GM23338 (cell line): Measurements from ENCODE around the gene RNF32. TPM values are rescaled to one million over a fixed set of nuclear protein-coding genes. Genes with fewer than 3 reads are reported as not detected.

Experiments
- ATAC-seq: fragments of 200-7000 bp; cut with Tn5 transposase; 3 replicates; pipeline ENCODE4 v1.9.1; 2020
- DNase-seq: peaks from one replicate; pipeline ENCODE4 v3.0.0-alpha.2; 2015; ENCODE audit warnings: low spot score
- H2AFZ ChIP-seq: fragments of 200-600 bp; sonication (generic); 2 replicates; pipeline ENCODE4 v1.8.0; 2016; ENCODE audit warnings: antibody characterized with exemption, mild to moderate bottlenecking, moderate library complexity
- H3F3A ChIP-seq: fragments of 200-600 bp; sonication (generic); replicated peaks from 2 replicates; pipeline ENCODE4 v1.8.0; 2017; ENCODE audit warnings: antibody characterized with exemption, mixed run types, low read depth
- H3K27ac ChIP-seq: fragments of 200-600 bp; sonication (generic); 2 replicates; pipeline ENCODE4 v1.6.1; 2016; ENCODE audit warnings: low read depth
- H3K27me3 ChIP-seq: fragments of 200-600 bp; sonication (generic); 2 replicates; pipeline ENCODE4 v1.8.0; 2016; ENCODE audit warnings: mild to moderate bottlenecking, mixed run types, moderate library complexity; ENCODE audit not compliant: insufficient read depth
- H3K36me3 ChIP-seq: fragments of 200-600 bp; sonication (generic); 2 replicates; pipeline ENCODE4 v1.8.0; 2016; ENCODE audit warnings: mild to moderate bottlenecking; ENCODE audit not compliant: insufficient read depth
- H3K4me1 ChIP-seq: fragments of 200-600 bp; sonication (generic); 2 replicates; pipeline ENCODE4 v1.8.0; 2016; ENCODE audit warnings: mild to moderate bottlenecking, moderate library complexity; ENCODE audit not compliant: insufficient read depth
- H3K4me2 ChIP-seq: fragments of 200-600 bp; sonication (generic); 2 replicates; pipeline ENCODE4 v1.7.1; 2017; ENCODE audit warnings: mixed run types
- H3K4me3 ChIP-seq: fragments of 200-600 bp; sonication (generic); 2 replicates; pipeline ENCODE4 v1.6.1; 2016; ENCODE audit warnings: mixed run types
- H3K79me2 ChIP-seq: fragments of 200-600 bp; sonication (generic); replicated peaks from 2 replicates; pipeline ENCODE4 v1.8.0; 2017; ENCODE audit warnings: mild to moderate bottlenecking; ENCODE audit not compliant: insufficient read depth
- H3K9me2 ChIP-seq: fragments of 200-600 bp; sonication (generic); 2 replicates; pipeline ENCODE4 v1.8.0; 2017; ENCODE audit not compliant: insufficient read depth
- H4K20me1 ChIP-seq: fragments of 200-600 bp; sonication (generic); replicated peaks from 2 replicates; pipeline ENCODE4 v1.8.0; 2017; ENCODE audit warnings: mild to moderate bottlenecking; ENCODE audit not compliant: insufficient read depth
- H3K27ac Mint-ChIP-seq: 2 replicates; pipeline ENCODE4 v1.8.0; 2020; ENCODE audit warnings: inconsistent platforms, mild to moderate bottlenecking, moderate library complexity, mixed read lengths
- H3K27me3 Mint-ChIP-seq: 3 replicates; pipeline ENCODE4 v1.8.0; 2022; ENCODE audit warnings: low read depth, mild to moderate bottlenecking, moderate library complexity, mixed read lengths, inconsistent platforms; ENCODE audit not compliant: insufficient read depth, poor library complexity
- H3K36me3 Mint-ChIP-seq: 3 replicates; pipeline ENCODE4 v1.8.0; 2021; ENCODE audit warnings: low read depth, mild to moderate bottlenecking, inconsistent platforms, moderate library complexity, mixed read lengths
- H3K4me1 Mint-ChIP-seq: 3 replicates; pipeline ENCODE4 v1.8.0; 2020; ENCODE audit warnings: mild to moderate bottlenecking, inconsistent platforms, mixed read lengths
- H3K4me3 Mint-ChIP-seq: 3 replicates; pipeline ENCODE4 v1.8.0; 2021; ENCODE audit warnings: moderate library complexity, mild to moderate bottlenecking, inconsistent platforms, mixed read lengths
- H3K9me3 Mint-ChIP-seq: 3 replicates; pipeline ENCODE4 v1.8.0; 2020; ENCODE audit warnings: moderate library complexity, mild to moderate bottlenecking, inconsistent platforms, mixed read lengths
- CREB1 ChIP-seq: fragments of 250-450 bp; sonication (Bioruptor Pico); IDR thresholded peaks from 2 replicates; pipeline ENCODE4 v1.5.0; 2020; ENCODE audit warnings: low read depth, mild to moderate bottlenecking, moderate library complexity
- CTCF ChIP-seq, 2 experiments: fragments of 200-600 bp in 1 of 2; sonication (generic) in 1 of 2; conservative IDR thresholded peaks; 2 replicates each; pipeline versions ENCODE4 v1.5.1 to v1.6.1; 2016 to 2017; ENCODE audit warnings: antibody characterized with exemption in 2 of 2, low read depth in 2 of 2, mild to moderate bottlenecking in 2 of 2, moderate library complexity in 1 of 2
- EZH2 ChIP-seq: fragments of 200-600 bp; sonication (generic); IDR thresholded peaks from one replicate; pipeline ENCODE4 v1.8.0; 2017; ENCODE audit warnings: antibody characterized with exemption, mild to moderate bottlenecking, low read depth; ENCODE audit not compliant: unreplicated experiment
- EZH2phosphoT487 ChIP-seq: fragments of 200-600 bp; sonication (generic); IDR thresholded peaks from one replicate; pipeline ENCODE4 v1.8.1; 2018; ENCODE audit warnings: antibody characterized with exemption; ENCODE audit not compliant: unreplicated experiment
- JUNB ChIP-seq: IDR thresholded peaks from one replicate; pipeline ENCODE4 v1.6.1; 2016; ENCODE audit warnings: antibody characterized with exemption; ENCODE audit not compliant: unreplicated experiment
- POLR2AphosphoS5 ChIP-seq: IDR thresholded peaks from 2 replicates; pipeline ENCODE4 v1.6.1; 2016; ENCODE audit warnings: antibody characterized with exemption, low read depth
- REST ChIP-seq: IDR thresholded peaks from one replicate; pipeline ENCODE4 v1.6.1; 2018; ENCODE audit warnings: antibody characterized with exemption; ENCODE audit not compliant: unreplicated experiment
- STAT1 ChIP-seq: IDR thresholded peaks from one replicate; pipeline ENCODE4 v1.6.1; 2016; ENCODE audit warnings: antibody characterized with exemption; ENCODE audit not compliant: unreplicated experiment
- ZNF114 ChIP-seq: fragments of 250-450 bp; sonication (Bioruptor Pico); IDR thresholded peaks from 2 replicates; pipeline ENCODE4 v1.5.0; 2020; ENCODE audit warnings: mild to moderate bottlenecking, moderate library complexity
- ZNF331 ChIP-seq: fragments of 250-450 bp; sonication (Bioruptor Pico); IDR thresholded peaks from 2 replicates; pipeline ENCODE4 v1.5.0; 2020; ENCODE audit warnings: low read depth, mild to moderate bottlenecking, moderate library complexity
- ZNF462 ChIP-seq: fragments of 250-450 bp; sonication (Bioruptor Pico); IDR thresholded peaks from 2 replicates; pipeline ENCODE4 v1.5.0; 2020; ENCODE audit warnings: mild to moderate bottlenecking, moderate library complexity
- polyA plus RNA-seq: library from polyadenylated mRNA; unstranded; fragments of >200 nt; fragmentation: Nextera tagmentation; extraction: Ambion mirVana; gene quantifications from 2 replicates; pipeline ENCODE4 v1.2.1, GENCODE V29; 2016
- total RNA-seq: library from RNA; depleted of rRNA; stranded (reverse); fragments of >200 nt; shearing (Covaris generic); gene quantifications from 2 replicates; pipeline ENCODE4 v1.2.3, GENCODE V29; 2014

The RNF32 gene
- total and polyA plus RNA-seq, 2 experiments from 2014 or later = 0.56 to 2.0 TPM

GRCh38 chr7:156661637-156662036 is 21.1 kb downstream of the RNF32 start:
- Mint-ChIP-seq H3K4me1 (peaks cover 28% of the 10 kb centered on the region), H3K27me3 (peaks cover 3% of the 10 kb centered on the region), H3K4me3 (no peak overlapping the region), H3K9me3 (no peaks in the 10 kb centered on the region), H3K36me3 (no peaks in the 10 kb centered on the region), H3K27ac (no peak overlapping the region)
- Histone ChIP-seq H4K20me1 (no peaks in the 10 kb centered on the region), H3K36me3 (no peaks in the 10 kb centered on the region), H3F3A (no peaks in the 10 kb centered on the region), H3K79me2 (no peaks in the 10 kb centered on the region), H3K27ac (no peak overlapping the region), H3K4me1 (peaks cover 4% of the 10 kb centered on the region; the same call in 1 of the 2 replicates), H3K27me3 (no peaks in the 10 kb centered on the region), H3K9me2 (no peaks in the 10 kb centered on the region), H3K4me2 (no peak overlapping the region), H2AFZ (no peak overlapping the region), H3K4me3 (no peak overlapping the region)
- no peak for ATAC-seq
- DNase-seq = no peak
- TF ChIP-seq CTCF (conservative IDR thresholded peaks at IDR 0.05; ENCODE audit: low read depth in 2 of 2) (no peak), ZNF331 (CRISPR knock-in tag) (no peak), CREB1 (CRISPR knock-in tag) (no peak), EZH2 (no peak), POLR2AphosphoS5 (no peak), STAT1 (no peak), JUNB (no peak), EZH2phosphoT487 (no peak)

GRCh38 chr7:156662277-156662676 is 21.7 kb downstream of the RNF32 start:
- H4K20me1 ChIP-seq = no peaks in the 10 kb centered on the region
- ATAC-seq (no peak), DNase-seq (no peak)
- H2AFZ ChIP-seq = no peak overlapping the region
- H3K4me3 ChIP-seq = no peak overlapping the region
- Mint-ChIP-seq H3K4me1 (peaks cover 34% of the 10 kb centered on the region), H3K27ac (no peak overlapping the region), H3K36me3 (no peaks in the 10 kb centered on the region), H3K27me3 (peaks cover 3% of the 10 kb centered on the region), H3K9me3 (no peaks in the 10 kb centered on the region), H3K4me3 (no peak overlapping the region)
- H3F3A ChIP-seq = no peaks in the 10 kb centered on the region
- H3K4me2 ChIP-seq = no peak overlapping the region
- H3K4me1 ChIP-seq = peaks cover 10% of the 10 kb centered on the region; the same call in 1 of the 2 replicates
- H3K36me3 ChIP-seq = no peaks in the 10 kb centered on the region
- no peaks in the 10 kb centered on the region for H3K79me2 ChIP-seq
- H3K9me2 ChIP-seq = no peaks in the 10 kb centered on the region
- no peak overlapping the region for H3K27ac ChIP-seq
- H3K27me3 ChIP-seq = no peaks in the 10 kb centered on the region
- TF ChIP-seq ZNF331 (CRISPR knock-in tag) (no peak), ZNF462 (CRISPR knock-in tag) (no peak), EZH2 (no peak), ZNF114 (CRISPR knock-in tag) (no peak), EZH2phosphoT487 (no peak), REST (no peak)
